Measurements from ENCODE around the gene AEN.
A peak's percentile ranks its signal among the peaks of the same experiment; 100 is the strongest.

The AEN gene, protein sequence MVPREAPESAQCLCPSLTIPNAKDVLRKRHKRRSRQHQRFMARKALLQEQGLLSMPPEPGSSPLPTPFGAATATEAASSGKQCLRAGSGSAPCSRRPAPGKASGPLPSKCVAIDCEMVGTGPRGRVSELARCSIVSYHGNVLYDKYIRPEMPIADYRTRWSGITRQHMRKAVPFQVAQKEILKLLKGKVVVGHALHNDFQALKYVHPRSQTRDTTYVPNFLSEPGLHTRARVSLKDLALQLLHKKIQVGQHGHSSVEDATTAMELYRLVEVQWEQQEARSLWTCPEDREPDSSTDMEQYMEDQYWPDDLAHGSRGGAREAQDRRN

DNA sequence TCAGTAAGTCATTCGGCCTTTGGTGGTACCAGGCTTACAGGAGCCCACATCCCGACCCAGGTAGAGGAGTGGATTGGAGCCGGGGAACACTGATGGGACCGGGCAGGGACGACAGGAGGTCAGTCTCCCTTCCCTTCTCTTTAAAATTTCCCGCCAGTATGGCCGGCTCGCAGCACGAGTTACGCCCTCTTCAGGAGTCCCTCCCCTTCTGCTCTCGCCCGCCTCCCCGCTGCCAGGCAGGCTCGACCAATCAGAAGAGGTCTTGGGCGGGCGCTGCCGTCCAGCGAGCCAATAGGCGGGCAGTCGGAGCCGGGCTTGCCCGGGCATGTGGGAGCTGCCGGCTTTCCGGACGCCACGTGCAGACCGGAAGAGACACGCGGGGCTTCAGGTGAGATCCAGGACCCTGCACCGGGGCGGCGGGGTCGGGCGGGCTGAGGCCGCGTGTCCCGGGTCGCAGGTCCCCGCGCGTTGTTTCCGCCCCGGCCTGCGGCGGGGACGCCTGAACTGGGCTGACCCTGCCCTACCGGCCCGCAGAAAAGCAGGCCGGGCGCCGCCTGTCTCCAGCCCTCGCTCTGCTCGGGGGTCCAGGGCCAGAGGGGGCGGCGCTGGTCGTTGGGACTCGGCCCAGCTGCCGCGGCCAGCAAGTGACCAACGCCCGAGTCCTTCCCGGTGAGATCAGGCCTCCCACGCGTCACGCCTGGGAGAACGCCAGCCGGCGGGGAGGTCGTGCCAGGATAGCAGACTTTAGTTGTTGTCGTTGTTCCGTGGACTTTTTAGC, at the start of gene AEN:
Gene AEN (plus strand): TSS at position 346 of the 778 bp plus-strand sequence. CDS start 4,870 bp downstream, outside the sequence.
- peak; percentile 93 for DNase-seq

DNA sequence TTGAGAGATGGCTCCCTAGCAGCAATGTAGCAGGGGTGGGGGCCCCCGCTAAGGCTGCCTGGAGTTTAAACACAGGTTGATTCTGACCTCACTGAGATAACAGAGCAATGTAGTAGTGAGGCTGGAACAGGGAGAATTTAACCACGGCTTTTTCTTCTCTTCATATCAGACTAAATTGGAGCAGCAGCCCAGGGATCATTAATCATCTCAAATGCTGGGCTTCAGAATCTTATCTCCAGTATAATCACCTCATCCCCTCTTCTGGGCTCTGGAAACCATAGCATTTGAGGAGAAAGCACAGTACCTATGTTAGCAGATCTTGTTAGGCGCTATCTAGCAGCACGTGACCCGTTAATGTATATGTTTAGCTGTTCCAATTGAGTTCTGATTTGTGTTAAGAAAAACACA, 49.3 kb upstream of the AEN start:
- no peak for DNase-seq

DNA sequence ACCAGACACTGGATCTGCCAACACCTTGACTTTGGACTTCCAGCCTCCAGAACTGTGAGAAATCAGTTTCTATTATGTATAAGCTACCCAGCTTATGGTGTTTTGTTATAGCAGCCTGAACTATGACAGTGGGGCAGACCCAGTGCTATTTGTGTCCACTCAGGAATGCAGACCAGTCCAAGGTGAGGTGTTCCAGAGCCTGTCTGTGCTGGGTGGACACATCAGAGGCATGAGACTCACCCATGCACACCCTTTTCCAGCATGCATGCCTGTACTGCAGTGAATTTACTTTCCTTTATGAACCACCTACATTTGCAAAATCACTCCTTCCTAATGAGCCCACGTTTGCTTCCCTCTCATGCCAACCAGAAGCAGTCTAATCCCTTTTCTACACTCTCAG, 47.1 kb upstream of the AEN start:
- DNase-seq, result no peak

DNA sequence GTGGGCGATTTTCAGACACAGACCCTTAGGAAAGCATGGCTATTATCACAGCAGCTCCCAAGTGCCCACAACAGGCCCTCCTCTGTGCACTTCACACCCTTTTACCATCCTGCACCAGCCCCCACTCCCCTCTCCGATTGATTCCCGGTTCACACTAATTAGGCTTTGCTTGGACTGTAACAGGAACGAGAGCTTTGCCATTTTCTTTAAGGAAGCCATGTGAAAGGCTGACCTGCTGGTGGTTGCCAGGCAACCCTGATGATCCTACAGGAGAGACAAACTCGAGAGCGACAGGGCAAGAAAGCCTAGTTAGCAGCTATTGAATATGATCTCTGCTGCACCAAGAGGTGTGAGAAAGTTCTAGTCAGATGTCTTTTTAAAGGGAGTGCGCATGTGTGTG, 46.5 kb upstream of the AEN start:
- no peak for DNase-seq

DNA sequence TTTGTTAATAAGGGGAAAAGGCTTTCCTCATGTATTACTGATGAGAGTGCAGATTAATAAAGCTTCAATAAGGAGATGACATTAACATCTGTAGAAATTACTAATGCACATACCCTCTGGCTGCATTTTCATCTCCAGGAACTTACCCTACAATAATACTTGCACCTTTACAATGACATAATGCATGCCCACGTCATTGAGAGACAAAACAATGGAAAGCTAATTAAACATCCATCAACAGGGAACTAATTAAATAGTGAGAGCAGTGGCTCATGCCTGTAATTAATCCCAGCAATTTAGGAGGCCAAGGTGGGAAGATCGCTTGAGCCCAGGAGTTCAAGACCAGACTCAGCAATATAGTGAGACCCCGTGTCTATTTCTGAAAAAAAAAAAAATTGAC, 41.8 kb upstream of the AEN start:
- DNase-seq, result no peak

DNA sequence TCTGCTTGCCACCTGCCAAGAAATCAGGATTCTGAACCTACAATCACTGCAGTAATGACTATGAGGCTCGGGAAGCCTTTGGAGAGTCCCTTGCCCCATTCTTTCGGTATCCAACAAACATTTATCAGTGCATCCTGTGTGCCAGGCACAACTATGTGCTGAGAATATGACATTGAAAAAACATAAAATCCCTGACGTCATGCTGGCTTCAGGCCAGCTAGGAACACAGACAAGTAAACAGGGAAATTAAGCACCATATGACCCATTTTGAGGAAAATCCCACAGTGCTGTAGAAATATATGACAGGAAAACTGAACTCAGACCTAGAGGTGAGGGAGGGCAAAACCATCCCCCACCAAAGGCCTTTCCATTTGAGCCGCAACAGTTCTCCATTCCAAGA, 40.6 kb upstream of the AEN start:
- no peak for DNase-seq

DNA sequence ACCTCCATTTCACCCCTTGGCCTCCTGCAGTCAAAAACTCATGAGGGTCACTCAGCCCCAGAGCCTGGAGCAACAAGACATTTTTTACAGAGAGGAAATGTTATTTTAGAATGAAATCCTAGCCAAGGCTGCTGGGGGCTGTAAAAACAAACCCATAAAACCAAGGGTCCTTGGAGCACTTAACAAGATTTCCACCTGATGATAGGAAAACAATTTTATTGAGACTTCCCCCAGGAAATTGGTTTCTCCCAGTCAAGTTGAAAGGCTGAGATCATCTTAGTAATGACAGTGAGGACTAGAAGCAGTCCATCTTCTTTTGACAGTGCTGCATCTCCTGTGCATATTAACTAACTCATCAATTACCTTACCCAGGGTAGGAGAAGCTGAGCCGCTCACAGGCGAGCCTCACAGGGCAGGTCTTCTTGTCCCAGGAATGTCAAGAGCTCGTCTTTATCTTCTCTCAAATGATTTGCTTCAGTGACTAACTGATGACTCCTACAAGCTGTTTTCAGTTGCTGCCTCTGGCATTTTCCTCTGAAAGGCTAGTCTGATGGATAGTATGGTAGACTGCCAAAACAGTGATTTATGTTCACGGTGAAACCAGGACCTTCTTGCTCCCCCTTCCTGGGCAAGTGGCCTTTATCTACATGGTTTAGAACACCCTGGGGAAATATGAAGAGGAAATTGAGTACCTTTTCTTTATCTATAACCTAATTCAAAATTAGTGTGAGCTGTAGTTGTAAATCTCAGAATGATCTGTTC, 34.6 kb upstream of the AEN start:
- no peak for DNase-seq

DNA sequence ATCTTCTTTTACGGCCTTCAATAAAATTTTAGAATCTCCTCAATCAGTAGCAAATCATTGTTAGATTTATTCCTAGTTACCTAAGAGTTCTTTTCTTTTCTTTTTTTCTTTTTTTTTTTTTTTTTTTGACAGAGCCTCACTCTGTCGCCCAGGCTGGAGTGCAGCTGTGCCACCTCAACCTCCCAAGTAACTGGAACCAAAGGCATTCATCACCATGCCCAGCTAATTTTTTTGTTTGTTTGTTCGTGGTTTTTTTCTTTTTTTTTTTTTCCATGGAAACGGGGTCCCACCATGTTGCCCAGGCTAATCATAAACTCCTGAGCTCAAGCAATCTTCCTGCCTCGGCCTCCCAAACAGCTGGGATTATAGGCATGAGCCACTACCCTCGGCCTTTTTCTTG, 30.4 kb upstream of the AEN start:
- no peak for DNase-seq

DNA sequence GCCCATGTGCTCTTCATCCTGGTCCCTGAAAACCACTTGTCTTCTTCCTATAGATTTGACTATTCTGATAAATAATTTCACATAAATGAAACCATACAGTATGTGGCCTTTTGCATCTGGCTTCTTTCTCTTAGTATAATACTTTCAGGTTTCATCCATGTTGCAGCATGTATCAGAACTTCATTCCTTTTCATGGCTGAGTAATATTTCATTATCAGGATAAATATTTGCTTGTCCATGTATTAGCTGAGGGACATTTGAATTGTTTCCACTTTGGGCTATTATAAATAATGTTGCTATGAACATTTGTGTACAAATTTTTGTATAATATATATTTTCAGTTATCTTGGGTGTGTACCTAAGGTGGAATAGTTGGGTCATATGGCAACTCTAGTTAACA, 29.8 kb upstream of the AEN start:
- no peak for DNase-seq

DNA sequence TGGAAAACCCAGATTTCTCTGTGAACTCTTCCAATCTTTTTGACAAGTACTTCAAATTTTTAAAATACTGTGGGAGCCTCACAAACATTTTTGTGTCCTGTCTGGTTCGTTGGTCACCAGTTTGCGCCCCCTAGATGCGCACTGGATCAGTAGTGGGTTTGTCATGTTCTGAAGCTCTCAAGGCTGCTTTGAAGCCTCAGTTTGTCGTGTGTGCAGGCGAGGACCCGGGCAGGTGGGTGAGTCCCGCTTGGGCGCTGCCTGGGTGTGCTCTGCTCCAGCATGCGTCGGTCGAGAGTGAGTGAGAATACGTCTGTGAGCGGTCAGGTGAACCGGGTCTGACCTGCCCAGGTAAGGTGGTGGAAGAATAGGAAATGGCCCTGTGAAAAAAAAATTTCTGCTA, 17.3 kb upstream of the AEN start:
- DNase-seq, result no peak

DNA sequence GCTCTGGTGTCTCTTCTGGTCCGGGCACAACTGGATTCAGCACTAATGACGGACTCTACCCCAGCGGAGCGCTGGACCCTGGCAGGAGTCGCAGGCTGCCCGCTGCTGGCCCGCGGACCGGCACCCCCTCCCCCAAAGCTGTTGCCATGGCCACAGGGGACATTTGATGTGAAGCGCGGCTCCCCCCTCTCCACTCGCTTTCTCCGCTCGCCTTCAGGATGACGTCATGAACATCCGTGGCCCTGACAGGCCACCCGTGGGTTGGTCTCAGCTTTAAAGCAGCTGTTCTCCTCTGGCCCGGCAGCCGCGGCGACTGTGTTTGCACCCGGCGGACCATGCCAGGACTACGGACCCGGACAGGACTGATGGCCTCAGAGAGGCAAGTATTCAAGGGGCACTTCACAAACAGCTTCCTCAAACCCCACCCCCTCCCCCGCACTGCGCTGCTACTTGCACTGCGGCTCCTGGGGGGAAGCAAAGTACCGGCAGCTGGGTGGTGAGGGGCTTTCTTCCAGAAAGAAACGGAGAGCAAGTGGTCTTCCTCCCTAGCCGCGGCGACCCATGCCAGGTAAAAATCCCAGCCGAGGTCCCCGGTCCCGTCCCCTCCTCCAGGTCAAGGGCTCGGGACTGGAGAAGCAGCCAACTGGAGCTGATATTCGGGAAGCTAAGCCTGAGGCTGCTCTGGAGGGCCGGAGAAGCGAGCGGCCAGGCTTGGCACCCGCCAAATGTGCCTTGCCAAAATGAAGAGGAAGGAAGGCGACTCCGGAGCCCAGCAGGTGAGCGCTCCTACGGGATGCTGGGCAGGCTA, 16.6 kb upstream of the AEN start:
- no peak for DNase-seq

DNA sequence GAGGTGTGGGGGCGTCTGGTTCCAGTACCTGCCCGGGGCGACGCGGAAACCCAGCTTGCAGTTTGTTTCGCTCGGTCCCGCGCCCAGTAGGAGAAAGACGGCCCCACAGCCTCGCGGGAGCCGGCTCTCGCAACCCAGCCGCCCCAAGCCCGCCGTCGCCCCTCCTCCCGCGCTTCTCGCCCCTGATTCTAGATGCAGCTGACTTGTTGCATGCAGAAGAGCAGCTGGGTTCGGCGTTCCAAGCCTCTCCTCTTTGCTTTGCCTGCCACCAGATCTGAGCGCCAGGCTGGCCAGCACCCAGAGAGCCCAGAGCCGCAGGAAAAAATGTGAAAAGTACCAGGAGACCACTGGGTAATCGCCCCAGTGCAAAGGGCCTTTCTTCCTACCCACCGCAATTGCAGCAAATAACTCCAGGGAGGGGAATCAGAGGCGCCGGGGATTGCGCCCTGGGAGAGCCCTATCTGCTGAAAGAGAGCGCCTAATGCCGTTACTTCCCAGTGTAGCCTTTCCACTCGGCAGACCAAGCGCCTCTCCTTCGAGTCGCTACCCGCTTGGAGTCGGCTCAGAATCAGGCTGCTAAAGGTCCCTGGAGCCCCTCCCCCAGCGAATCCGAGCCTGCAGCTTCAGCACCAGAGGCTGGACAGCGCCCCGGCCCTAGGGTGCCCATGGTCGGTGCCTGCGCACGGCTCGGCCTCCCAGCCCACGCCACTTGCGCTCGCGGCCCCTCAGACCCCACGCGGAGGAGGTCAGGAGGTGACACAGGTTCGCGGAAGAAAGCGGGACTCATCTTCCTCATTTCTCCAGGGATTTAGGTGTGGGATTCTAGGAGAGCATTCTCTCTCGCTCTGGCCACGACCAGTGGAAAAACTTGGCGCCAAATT, 15.7 kb upstream of the AEN start:
- DNase-seq, result no peak

DNA sequence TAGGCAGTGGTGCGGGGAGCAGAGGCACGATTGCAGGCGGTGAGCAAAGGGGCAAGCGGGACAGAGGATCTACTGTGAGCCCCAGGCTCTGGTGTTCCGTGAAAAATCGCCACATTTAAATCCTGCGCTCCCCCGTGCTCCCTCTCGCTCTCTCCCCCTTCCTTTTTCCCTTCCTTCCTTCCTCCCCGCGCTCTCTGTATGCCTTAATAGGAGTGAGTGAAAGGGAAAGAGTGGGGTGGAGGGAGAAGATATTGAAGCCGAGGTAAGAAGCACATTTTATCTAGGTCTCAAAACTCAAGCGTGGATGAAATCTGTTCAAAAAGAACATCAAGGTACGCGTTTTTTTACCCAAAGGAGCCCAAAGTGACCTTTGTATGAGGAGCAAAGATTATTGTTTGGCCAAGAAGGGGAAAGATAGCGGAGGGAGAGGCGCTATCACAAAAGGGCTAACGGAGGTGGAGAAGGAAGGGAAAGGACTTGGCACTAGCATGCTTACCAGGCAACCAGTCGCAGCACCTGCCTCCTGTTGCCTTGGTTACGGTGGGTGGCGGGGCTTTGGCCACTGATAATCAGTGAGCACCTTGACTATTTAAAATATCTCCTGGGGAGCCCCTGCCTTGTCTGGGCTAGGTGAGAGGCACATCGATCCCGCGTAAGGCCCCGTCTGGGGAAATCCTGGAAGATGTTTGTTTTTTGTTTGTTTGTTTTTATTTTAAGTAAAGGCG, 14.9 kb upstream of the AEN start:
- DNase-seq, result no peak

DNA sequence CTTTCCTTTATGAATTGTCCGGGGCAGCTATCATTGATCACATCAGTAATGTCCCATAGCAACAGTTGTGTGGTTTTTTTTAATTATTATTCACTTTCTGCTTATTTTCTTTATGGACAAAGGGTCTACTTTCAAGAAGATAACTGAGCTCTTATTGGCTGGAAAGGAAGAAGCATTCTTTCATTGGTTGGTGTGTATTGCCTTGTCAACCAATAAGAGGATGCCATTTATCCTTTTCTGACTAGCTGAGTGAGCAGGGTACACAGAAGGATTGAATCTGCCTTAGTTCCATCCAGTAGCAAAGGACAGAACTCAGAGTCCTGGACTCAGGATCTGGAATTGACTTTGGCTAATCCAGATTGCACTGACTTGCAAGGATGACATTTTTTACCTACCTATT, 13.2 kb upstream of the AEN start:
- DNase-seq, result no peak

DNA sequence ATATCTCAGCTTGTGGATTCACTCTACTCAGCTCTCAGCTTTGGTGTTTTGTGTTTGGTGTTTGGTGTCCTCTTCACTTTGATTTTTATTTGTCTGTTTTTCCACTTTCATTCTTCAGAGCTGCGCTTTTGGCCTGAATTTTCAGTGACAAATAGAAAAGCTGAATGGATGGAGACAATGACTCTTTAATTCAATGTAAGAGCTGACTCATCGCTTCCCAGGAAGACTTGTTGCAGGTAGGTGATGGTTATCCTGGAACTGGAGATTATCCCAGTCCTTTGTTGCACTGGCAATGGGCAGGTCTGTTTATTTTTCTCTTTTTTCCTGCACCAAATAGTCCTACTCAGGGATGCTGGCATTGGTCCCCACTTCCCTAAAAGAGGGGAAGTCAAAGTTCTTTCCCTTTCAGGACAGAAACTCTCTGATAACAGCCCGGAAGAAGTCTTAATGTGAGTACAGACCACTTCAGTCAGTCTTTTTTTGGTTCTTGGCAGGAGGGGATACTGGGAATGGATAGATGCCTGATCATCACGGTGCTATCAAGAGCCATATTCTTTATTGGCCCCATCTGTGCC, 12.4 kb upstream of the AEN start:
- DNase-seq, result no peak

DNA sequence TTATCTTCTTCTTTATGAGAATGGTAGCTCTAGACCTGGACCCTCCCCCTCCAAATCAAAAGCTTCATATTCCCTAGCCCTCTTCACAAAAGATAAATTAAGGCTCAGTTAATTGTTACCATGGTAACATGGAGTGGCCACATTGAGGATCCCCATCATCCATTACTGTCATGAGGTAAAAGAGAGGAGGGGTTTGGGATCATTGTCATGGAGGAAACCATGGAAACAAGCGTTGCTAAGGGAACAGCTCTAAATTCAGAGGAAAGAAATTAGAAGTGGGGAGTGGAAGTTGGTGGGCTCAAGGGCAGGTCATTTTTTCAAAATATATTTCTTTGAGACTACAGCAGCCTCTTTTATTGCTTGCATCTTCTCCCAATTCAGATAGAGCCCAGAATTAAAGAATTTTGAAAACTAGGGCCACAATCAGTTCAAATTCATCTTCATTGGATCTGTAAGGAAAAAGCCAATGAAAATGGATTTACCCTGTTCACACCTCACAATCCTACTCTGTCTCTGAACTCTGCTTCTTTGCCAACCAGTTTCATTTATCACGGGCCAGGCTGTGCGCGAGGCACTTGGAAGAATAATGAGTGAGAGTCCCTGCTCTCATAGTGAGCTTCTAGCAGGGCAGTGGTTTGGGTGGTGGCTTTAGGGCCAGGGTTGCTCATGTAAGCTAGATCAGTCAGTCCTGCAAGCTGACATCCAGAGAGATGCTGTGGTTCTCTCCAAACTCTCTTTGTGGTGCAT, 11.6 kb upstream of the AEN start:
- no peak for DNase-seq

DNA sequence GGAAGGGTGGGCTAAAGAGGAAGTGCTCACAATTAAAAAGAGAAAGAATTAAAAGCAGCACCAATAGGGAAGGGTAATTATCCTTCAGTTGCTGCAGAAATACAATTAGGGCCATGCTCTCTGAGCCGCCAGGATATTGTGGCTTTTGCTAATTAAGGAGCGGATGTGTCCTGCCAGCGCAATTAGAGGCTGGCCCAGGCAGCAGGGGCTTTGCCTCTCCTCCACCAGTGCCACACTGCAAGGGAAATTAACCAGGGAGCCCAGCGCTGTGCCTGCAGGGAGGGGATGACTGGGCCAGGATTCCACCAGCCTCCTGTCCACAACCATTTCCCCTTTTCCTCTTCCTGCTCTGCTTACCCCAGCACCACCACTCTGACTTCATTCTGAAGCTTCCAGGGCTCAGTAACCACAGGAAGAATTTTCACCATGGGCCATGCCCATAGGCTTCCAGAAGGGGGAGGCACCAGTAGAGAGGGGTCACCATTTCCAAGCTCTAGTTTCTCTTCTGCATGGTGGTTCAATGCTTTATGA, 10.4 kb upstream of the AEN start:
- DNase-seq, result no peak

DNA sequence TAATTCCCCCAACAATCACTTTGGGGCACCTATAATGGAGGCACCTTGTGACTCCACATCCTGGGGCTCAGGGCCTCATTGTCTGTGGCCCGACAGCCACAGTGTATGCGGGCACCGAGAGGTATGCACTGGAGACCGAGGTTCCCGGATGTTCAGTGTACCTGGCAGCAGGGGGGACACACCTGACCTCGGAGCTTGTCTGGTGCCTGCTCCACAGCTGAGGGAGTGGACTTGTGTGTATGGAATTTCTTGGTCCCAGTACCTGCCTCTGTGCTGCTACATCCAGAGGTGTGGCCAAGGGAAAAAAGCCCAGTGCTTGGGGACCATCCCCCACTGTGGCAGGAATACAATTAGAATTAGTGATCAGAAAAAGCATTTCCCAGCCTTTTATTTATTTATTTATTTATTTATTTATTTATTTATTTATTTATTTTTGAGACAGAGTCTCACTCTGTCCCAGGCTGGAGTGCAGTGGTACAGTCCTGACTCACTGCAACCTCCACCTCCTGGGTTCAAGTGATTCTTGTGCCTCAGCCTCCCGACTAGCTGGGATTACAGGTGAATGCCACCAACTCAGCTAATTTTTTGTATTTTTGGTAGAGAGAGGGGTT, 8.8 kb upstream of the AEN start:
- DNase-seq, result no peak
